H9 (cell line): ENCODE results near the gene NFKBIZ. TPM values are rescaled to one million over a fixed set of nuclear protein-coding genes. Genes with fewer than 3 reads are reported as not detected.

Source experiments
- DNase-seq: peaks from one replicate; pipeline ENCODE4 v3.0.0-alpha.2; 2017
- H2AFZ ChIP-seq: one replicate; pipeline ENCODE4 v1.6.1; 2013; ENCODE audit warnings: mild to moderate bottlenecking, low read length, control low read depth, moderate library complexity
- H2AK5ac ChIP-seq: 2 replicates; pipeline ENCODE4 v1.6.1; 2013; ENCODE audit warnings: low read length, control low read depth, mixed read lengths; ENCODE audit not compliant: insufficient read length
- H2BK120ac ChIP-seq: one replicate; pipeline ENCODE4 v1.6.1; 2013; ENCODE audit warnings: low read depth, mild to moderate bottlenecking, low read length, control low read depth, inconsistent platforms; ENCODE audit not compliant: poor library complexity, severe bottlenecking
- H2BK12ac ChIP-seq: 2 replicates; pipeline ENCODE4 v1.6.1; 2013; ENCODE audit warnings: low read length, control low read depth, mixed read lengths, low read depth; ENCODE audit not compliant: insufficient read length
- H2BK15ac ChIP-seq: 2 replicates; pipeline ENCODE4 v1.6.1; 2013; ENCODE audit warnings: low read depth, low read length, control low read depth
- H2BK20ac ChIP-seq: one replicate; pipeline ENCODE4 v1.6.1; 2013; ENCODE audit warnings: low read depth, mild to moderate bottlenecking, low read length, control low read depth, inconsistent platforms; ENCODE audit not compliant: poor library complexity, severe bottlenecking
- H2BK5ac ChIP-seq: 2 replicates; pipeline ENCODE4 v1.6.1; 2013; ENCODE audit warnings: low read length, control low read depth, mixed read lengths; ENCODE audit not compliant: insufficient read length
- H3K14ac ChIP-seq: 2 replicates; pipeline ENCODE4 v1.6.1; 2013; ENCODE audit warnings: low read length, control low read depth; ENCODE audit not compliant: insufficient read depth
- H3K18ac ChIP-seq: 2 replicates; pipeline ENCODE4 v1.6.1; 2013; ENCODE audit warnings: low read depth, mild to moderate bottlenecking, mixed read lengths, low read length, control low read depth; ENCODE audit not compliant: insufficient read length
- H3K23ac ChIP-seq: 2 replicates; pipeline ENCODE4 v1.6.1; 2013; ENCODE audit warnings: low read length, control low read depth, mixed read lengths, low read depth; ENCODE audit not compliant: insufficient read length
- H3K23me2 ChIP-seq: 2 replicates; pipeline ENCODE4 v1.6.1; 2013; ENCODE audit warnings: low read depth, mild to moderate bottlenecking, mixed read lengths, low read length, control low read depth; ENCODE audit not compliant: insufficient read length, poor library complexity, severe bottlenecking
- H3K27ac ChIP-seq: 2 replicates; pipeline ENCODE4 v1.5.1; 2013; ENCODE audit warnings: low read length, control low read depth, mixed read lengths, low read depth; ENCODE audit not compliant: insufficient read length
- H3K27me3 ChIP-seq: 2 replicates; pipeline ENCODE4 v1.6.1; 2013; ENCODE audit warnings: low read length, control low read depth, inconsistent platforms; ENCODE audit not compliant: insufficient read depth
- H3K4ac ChIP-seq: 2 replicates; pipeline ENCODE4 v1.6.1; 2013; ENCODE audit warnings: low read depth, mild to moderate bottlenecking, control low read depth, inconsistent platforms, low read length, moderate library complexity
- H3K4me1 ChIP-seq: 2 replicates; pipeline ENCODE4 v1.6.1; 2013; ENCODE audit warnings: low read length, control low read depth, inconsistent platforms; ENCODE audit not compliant: insufficient read depth
- H3K4me2 ChIP-seq: 2 replicates; pipeline ENCODE4 v1.6.1; 2013; ENCODE audit warnings: low read length, control low read depth, mixed read lengths; ENCODE audit not compliant: insufficient read length, insufficient read depth
- H3K56ac ChIP-seq: 2 replicates; pipeline ENCODE4 v1.6.1; 2013; ENCODE audit warnings: low read depth, mild to moderate bottlenecking, mixed read lengths, low read length, control low read depth; ENCODE audit not compliant: insufficient read length
- H3K79me1 ChIP-seq: 2 replicates; pipeline ENCODE4 v1.6.1; 2013; ENCODE audit warnings: low read depth, mild to moderate bottlenecking, moderate library complexity, low read length, control low read depth, inconsistent platforms; ENCODE audit not compliant: insufficient read depth, poor library complexity, severe bottlenecking
- H3K79me2 ChIP-seq: 2 replicates; pipeline ENCODE4 v1.6.1; 2013; ENCODE audit warnings: low read length, control low read depth, inconsistent platforms; ENCODE audit not compliant: insufficient read depth
- H3K9ac ChIP-seq: 2 replicates; pipeline ENCODE4 v1.6.1; 2013; ENCODE audit warnings: low read length, control low read depth, mixed read lengths; ENCODE audit not compliant: insufficient read length; ENCODE audit errors: extremely low read depth
- H3K9me3 ChIP-seq: one replicate; pipeline ENCODE4 v1.6.1; 2013; ENCODE audit warnings: low read depth, low read length, inconsistent platforms; ENCODE audit not compliant: control insufficient read depth
- H3T11ph ChIP-seq: one replicate; pipeline ENCODE4 v1.6.1; 2013; ENCODE audit warnings: mild to moderate bottlenecking, low read length, control low read depth, inconsistent platforms
- H4K20me1 ChIP-seq: one replicate; pipeline ENCODE4 v1.6.1; 2013; ENCODE audit not compliant: control insufficient read depth, insufficient read length, insufficient read depth
- H4K5ac ChIP-seq: 2 replicates; pipeline ENCODE4 v1.6.1; 2013; ENCODE audit warnings: low read depth, mild to moderate bottlenecking, mixed read lengths, low read length, control low read depth; ENCODE audit not compliant: insufficient read length
- H4K8ac ChIP-seq: replicated peaks from 2 replicates; pipeline ENCODE4 v1.6.1; 2013; ENCODE audit warnings: low read length, control low read depth, mixed read lengths, low read depth; ENCODE audit not compliant: insufficient read length
- H4K91ac ChIP-seq: 2 replicates; pipeline ENCODE4 v1.6.1; 2013; ENCODE audit warnings: low read depth, mild to moderate bottlenecking, moderate library complexity, mixed read lengths, low read length, control low read depth; ENCODE audit not compliant: insufficient read length
- H3K27ac Mint-ChIP-seq, 3 experiments: 2 replicates in 2 of 3; 3 replicates in 1 of 3; pipeline ENCODE4 v1.8.0; 2020 to 2021; ENCODE audit warnings: mixed read lengths in 3 of 3, mild to moderate bottlenecking in 1 of 3, moderate library complexity in 1 of 3
- H3K27me3 Mint-ChIP-seq: 2 replicates; pipeline ENCODE4 v1.8.0; 2021; ENCODE audit warnings: low read depth, mild to moderate bottlenecking, moderate library complexity, mixed read lengths
- H3K36me3 Mint-ChIP-seq, 3 experiments: 2 replicates in 2 of 3; 3 replicates in 1 of 3; pipeline ENCODE4 v1.8.0; 2020 to 2021; ENCODE audit warnings: low read depth in 3 of 3, mixed read lengths in 3 of 3; ENCODE audit not compliant: insufficient read depth in 1 of 3
- H3K4me1 Mint-ChIP-seq, 2 experiments: 2 replicates each; pipeline ENCODE4 v1.8.0; 2020; ENCODE audit warnings: mixed read lengths in 2 of 2
- H3K4me3 Mint-ChIP-seq, 2 experiments: 2 replicates in 1 of 2; 3 replicates in 1 of 2; pipeline ENCODE4 v1.8.0; 2020 to 2021; ENCODE audit warnings: mild to moderate bottlenecking in 2 of 2, mixed read lengths in 2 of 2, moderate library complexity in 1 of 2
- H3K9me3 Mint-ChIP-seq, 2 experiments: 2 replicates in 1 of 2; 3 replicates in 1 of 2; pipeline ENCODE4 v1.8.0; 2020; ENCODE audit warnings: mild to moderate bottlenecking in 2 of 2, mixed read lengths in 2 of 2, moderate library complexity in 1 of 2
- WGBS: extraction: QIAGEN DNeasy Blood & Tissue Kit; methylation state at CpG from one replicate; pipeline ENCODE4 v1.1.7; 2013; ENCODE audit warnings: missing lambda C conversion rate, low lambda C conversion rate, mixed read lengths; ENCODE audit not compliant: insufficient read length; ENCODE audit errors: extremely low coverage; 5-methylcytosine and 5-hydroxymethylcytosine counted together
- total RNA-seq: library from RNA; stranded (reverse); gene quantifications from 2 replicates; pipeline ENCODE4 v1.2.1, GENCODE V29; 2021
- TF ChIP-seq, protein P1 (sequence below): fragments of 200-600 bp; sonication (generic); conservative IDR thresholded peaks from 3 replicates; pipeline ENCODE4 v1.8.0; 2021; ENCODE audit warnings: antibody characterized with exemption, mild to moderate bottlenecking

The NFKBIZ gene
- total RNA-seq, 1 experiment from 2014 or later = 11.1 TPM

DNA sequence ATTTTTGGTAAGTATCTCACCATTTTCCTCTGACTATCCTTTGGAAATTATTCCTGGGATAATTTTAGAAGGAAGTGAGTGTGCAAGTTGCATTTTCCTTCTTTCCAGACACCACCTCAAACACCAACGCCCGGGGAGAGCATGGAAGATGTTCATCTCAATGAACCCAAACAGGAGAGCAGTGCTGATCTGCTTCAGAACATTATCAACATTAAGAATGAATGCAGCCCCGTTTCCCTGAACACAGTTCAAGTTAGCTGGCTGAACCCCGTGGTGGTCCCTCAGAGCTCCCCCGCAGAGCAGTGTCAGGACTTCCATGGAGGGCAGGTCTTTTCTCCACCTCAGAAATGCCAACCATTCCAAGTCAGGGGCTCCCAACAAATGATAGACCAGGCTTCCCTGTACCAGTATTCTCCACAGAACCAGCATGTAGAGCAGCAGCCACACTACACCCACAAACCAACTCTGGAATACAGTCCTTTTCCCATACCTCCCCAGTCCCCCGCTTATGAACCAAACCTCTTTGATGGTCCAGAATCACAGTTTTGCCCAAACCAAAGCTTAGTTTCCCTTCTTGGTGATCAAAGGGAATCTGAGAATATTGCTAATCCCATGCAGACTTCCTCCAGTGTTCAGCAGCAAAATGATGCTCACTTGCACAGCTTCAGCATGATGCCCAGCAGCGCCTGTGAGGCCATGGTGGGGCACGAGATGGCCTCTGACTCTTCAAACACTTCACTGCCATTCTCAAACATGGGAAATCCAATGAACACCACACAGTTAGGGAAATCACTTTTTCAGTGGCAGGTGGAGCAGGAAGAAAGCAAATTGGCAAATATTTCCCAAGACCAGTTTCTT, 3.9 kb downstream of the NFKBIZ start:
- Histone ChIP-seq H2BK12ac (no peak overlapping the region), H3K9me3 (no peaks in the 10 kb centered on the region), H3K27me3 (no peaks in the 10 kb centered on the region), H3K4ac (no peak overlapping the region), H3K14ac (no peak overlapping the region), H3K4me2 (no peak overlapping the region), H2BK120ac (no peak overlapping the region), H3K9ac (no peak overlapping the region), H3K79me2 (peaks cover 15% of the 10 kb centered on the region; the same call in 1 of the 2 replicates), H3K23me2 (no peaks in the 10 kb centered on the region), H4K20me1 (no peaks in the 10 kb centered on the region), H4K5ac (no peak overlapping the region), H3K23ac (no peak overlapping the region), H3K27ac (no peak overlapping the region), H2BK15ac (no peak overlapping the region), H3K4me1 (no peaks in the 10 kb centered on the region), H2BK5ac (no peak overlapping the region), H2AK5ac (no peak overlapping the region), H4K91ac (no peak overlapping the region), H2BK20ac (no peak overlapping the region), H4K8ac (no peak overlapping the region), H3K79me1 (no peaks in the 10 kb centered on the region), H2AFZ (no peak overlapping the region), H3T11ph (no peak overlapping the region), H3K18ac (no peak overlapping the region), H3K56ac (no peak overlapping the region)
- Mint-ChIP-seq H3K4me3 (no peak overlapping the region), H3K36me3 (peaks cover 52 to 73% (median 63%) of the 10 kb centered on the region in 3 experiments), H3K27ac (peak overlapping the region in 2 of 3 experiments; percentile 25 to 32; a peak in 3 of 7 replicates), H3K27me3 (no peaks in the 10 kb centered on the region; the same call in 1 of the 2 replicates), H3K9me3 (no peaks in the 10 kb centered on the region), H3K4me1 (peaks cover 21 to 22% of the 10 kb centered on the region in 2 experiments)
- TF ChIP-seq, protein P1, sequence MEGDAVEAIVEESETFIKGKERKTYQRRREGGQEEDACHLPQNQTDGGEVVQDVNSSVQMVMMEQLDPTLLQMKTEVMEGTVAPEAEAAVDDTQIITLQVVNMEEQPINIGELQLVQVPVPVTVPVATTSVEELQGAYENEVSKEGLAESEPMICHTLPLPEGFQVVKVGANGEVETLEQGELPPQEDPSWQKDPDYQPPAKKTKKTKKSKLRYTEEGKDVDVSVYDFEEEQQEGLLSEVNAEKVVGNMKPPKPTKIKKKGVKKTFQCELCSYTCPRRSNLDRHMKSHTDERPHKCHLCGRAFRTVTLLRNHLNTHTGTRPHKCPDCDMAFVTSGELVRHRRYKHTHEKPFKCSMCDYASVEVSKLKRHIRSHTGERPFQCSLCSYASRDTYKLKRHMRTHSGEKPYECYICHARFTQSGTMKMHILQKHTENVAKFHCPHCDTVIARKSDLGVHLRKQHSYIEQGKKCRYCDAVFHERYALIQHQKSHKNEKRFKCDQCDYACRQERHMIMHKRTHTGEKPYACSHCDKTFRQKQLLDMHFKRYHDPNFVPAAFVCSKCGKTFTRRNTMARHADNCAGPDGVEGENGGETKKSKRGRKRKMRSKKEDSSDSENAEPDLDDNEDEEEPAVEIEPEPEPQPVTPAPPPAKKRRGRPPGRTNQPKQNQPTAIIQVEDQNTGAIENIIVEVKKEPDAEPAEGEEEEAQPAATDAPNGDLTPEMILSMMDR = no peak
- no CpG with 5 or more reads among the region's 8 CpGs for WGBS
- no peak for DNase-seq
